Measurements from ENCODE around the gene CFL1.

CFL1 gene

DNA sequence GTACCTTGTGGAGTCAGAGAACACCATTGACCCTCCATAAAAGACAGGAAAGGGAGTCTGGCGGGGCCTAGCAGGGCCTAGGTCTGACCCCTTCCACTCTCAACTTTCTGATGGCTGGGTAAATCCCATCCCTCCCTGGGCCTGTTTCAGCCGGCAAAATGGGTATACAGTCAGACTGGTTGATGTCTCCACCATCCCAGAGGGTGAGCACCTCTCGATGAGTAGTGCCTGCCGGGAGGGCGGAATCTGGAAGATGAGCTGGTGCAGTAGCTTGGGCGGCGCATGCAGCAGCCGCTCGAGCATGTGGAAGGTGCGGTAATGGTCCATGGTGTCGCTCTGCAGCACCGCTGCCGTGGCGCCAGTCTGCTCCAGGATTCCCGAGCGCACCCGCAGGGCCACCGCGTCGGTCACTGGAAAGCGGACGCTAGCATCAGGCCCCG, 29.8 kb upstream of the CFL1 start:
- no peak for DNase-seq

DNA sequence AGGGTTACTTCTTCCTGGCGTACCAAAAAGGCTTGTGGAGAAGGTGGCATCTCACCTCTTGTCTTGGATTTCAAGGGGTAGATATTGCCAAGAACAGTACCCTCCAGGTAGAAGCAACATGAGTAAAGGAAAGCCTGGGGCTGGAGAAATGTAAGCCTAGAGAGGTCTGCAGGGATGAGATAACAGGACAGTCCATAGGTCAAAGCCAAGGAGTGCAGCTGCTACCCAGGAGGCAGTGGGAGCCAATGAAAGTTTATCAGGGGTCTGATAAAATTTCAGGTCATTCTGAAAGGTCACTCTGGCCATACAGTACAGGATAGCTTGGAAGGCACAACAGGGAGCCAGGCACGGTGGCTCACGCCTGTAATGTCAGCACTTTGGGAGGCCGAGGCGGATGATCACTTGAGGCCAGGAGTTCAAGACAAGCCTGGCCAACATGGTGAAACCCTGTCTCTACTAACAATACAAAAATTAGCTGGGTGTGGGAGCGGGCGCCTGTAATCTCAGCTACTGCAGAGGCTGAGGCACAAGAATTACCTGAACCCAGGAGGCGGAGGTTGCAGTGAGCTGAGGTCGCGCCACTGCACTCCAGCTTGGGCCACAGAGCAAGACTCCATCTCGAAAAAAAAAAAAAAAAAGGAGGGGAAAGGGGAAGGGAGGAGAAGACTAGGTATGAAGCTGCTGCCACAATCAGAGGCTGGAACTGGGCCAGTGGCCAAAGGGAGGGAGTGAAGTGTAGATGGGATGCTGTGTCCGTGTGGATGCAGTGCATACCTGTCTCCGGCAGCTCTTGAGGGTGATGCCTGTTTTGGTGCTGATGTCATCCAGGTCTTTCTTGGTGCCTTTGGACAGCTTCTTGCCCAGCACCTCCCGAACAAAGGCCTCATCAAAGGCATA, 29.1 kb upstream of the CFL1 start:
- no peak for DNase-seq

DNA sequence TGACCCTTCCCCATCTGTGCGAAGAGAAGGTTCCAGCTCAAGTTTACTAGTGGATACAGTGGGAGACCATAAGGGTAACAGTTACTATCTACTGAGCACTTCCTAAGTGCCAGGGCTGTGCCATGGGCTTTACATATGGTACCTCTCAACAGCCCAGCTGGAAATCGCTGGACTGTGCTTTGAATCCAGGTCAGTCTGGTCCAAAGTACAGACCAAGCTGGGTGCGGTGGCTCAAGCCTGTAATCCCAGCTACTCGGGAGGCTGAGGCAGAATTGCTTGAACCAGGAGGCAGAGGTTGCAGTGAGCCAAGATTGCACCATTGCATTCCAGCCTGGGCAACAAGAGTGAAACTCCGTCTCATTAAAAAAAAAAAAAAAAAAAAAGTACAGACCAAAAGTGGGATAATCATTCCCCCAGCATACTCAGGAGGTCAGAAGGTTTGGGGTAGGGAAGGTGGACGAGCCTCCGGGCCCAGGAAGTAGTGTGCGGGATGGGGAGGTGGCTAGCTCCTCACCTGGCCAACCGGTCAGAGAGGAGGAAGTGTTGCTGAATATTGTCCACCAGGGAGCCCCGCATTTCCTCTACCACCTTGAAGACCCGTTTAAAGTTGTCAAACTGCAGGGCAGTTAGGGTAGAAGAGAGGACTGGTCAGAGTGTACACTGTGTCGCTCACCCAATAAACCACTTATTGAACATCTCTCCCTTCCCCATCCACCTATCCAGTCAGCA, 28.0 kb upstream of the CFL1 start:
- no peak for DNase-seq

DNA sequence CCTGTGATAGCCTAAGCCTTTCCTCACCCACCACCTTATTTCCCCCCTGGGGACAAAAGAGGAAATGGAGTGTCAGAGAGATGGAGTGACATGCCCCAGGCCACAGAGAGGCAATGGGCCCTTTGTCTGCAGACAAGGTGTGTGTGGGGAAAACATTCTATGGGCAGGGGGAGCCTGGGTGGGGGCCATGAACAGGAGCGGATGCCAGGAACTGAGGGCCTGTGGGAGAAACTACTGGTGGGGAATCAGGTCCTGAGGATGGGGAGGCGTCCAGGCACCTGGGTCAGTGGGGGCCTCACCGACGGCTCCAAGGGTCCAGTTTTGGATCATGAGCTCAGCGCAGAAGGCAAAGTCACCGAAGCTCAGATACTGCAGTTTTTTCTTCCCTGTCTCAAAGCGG, 27.3 kb upstream of the CFL1 start:
- no peak for DNase-seq

DNA sequence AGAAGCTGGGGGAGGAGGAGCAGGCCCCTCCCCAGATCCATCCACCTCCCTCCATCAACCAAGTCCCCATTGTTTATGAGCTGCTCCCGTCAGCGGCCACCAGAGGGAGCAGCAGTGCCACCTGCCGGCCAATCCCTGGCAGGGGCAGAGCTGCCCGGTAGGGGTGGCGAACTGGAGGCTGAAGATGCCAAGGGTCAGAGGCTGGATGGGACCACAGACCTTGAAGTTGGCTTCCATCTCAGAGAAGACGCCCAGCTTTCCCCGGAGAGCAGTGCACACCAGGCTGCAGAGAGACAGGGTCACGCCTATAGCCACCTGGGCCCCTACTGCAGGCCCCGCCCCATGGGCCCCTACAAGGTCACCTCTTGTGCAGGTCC, 26.7 kb upstream of the CFL1 start:
- peak; percentile 79 for DNase-seq

DNA sequence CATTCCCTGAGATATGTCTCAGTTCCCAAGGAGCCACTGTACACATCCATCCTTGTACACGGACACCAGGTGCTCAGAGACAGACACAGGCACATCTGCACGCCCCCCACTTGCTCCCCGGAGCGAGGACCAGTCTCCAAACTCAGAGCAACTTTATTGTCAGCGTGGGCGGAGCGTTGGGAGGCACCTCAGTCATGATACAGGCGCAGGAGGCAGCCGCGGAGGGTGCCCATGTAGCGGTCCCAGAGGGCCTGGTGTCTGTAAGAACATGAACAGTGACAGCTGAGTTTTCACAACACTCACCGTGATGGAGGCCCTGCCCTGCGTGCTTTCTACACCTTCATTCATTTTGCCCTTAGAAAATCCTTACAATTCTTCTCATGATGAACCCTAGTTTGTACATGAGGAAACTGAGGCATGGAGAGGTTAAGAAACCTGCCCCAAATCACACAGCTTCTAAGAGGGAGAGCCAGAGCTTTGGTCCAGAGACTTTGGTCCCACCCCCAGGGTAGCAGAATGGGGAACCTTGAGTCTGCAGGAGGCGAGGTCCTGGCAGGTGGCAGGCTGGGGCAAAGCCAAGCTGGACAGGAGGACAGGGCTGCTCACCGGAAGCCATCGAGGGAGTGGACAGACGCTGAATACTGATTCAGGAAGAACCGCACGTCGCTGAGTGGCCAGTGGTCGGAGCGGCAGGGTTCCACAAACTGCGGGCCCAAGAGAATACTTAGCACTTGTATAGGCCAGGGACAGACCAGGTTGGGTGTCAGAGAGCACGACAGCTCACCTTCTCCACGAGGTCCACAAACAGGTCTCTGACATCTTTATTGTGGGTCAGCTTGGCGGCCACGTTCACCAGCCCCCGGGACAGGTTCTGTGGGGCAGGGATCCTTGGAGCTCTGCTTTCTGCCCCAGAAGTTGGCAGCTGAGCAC, 26.1 kb upstream of the CFL1 start:
- DNase-seq, result no peak

DNA sequence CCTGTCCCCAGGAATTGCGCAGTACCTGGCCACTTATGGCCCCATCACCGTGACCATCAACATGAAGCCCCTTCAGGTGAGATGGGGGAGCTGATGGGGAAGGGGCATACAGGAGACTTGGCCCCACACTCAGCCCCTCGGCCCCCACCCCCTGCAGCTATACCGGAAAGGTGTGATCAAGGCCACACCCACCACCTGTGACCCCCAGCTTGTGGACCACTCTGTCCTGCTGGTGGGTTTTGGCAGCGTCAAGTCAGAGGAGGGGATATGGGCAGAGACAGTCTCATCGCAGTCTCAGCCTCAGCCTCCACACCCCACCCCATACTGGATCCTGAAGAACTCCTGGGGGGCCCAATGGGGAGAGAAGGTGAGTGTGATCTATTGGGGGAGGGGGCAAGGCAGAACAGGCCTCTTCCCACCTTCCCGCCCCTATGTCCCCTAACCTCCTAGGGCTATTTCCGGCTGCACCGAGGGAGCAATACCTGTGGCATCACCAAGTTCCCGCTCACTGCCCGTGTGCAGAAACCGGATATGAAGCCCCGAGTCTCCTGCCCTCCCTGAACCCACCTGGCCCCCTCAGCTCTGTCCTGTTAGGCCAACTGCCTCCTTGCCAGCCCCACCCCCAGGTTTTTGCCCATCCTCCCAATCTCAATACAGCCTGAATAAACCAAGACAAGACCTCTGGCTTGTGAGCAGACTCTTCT, 25.2 kb upstream of the CFL1 start:
- DNase-seq, result no peak

DNA sequence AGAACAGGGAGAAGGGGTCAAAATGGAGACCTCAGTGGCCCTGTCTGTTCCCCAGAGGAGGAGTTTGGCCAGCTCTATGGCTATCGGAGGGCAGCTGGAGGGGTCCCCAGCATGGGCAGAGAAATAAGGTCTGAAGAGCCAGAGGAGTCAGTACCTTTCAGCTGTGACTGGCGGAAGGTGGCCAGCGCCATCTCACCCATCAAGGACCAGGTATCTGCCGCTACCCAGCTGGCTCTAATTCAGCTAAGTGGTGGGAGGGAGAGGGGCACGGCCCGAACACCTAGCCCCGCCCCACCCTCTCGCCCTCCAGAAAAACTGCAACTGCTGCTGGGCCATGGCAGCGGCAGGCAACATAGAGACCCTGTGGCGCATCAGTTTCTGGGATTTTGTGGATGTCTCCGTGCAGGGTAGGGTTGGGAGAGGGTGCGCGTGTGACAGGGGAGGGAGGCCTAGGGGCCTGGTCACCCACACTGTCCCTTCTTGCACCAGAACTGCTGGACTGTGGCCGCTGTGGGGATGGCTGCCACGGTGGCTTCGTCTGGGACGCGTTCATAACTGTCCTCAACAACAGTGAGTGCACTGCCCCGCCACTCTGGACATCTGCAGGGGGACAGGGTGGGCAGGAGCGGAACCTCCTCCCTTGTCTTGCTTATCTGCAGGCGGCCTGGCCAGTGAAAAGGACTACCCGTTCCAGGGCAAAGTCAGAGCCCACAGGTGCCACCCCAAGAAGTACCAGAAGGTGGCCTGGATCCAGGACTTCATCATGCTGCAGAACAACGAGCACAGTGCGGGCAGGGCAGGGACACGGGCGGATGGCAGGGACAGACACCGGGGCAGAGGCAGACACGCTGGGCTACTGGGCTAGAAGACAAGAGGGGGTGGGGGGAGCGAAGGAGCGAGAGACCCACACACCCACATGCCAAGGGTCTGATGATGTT, 24.4 kb upstream of the CFL1 start:
- no peak for DNase-seq

DNA sequence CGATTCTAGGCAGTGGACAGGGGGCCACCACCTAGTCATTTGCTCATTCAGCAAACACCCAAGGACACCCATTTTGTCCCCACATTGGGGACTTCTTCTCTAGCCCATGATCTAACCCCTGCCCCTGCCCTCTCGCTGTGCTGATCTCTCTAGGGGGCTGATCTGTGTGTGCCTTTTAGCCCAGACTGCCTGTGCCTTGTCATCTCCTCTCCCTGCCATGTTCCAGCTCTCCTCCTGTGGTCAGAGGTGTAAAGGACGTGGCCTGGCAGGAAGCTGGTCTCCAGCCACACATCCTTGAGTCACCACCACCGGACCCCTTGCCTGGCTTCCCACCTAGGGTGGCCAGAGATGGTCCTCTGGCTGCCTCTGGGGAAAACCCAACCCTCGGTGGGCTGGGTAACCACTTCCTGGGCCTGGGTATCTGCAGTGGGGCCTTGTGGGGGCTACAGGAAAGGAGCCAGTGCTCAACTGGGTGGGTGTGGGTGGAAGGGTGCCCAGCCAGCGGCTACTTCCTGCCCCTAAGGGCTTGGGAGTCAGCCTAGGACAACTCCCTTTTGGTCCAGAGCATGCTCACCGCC, 23.0 kb upstream of the CFL1 start:
- no peak for DNase-seq

DNA sequence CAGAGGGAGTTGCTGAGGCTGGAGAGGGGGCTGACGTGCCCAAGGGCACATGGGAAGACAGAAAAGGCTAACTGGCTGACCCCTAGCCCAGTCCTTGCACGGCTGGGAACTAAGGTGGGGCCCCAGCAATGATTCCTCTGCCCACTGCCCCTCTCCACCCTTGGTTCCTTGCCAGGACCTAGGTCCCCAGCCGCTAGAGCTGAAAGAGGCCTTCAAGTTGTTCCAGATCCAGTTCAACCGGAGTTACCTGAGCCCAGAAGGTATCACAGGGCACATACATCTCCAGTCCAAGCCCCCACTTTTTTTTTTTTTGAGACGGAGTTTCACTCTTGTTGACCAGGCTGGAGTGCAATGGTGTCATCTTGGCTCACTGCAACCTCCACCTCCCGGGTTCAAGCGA, 22.0 kb upstream of the CFL1 start:
- no peak for DNase-seq

DNA sequence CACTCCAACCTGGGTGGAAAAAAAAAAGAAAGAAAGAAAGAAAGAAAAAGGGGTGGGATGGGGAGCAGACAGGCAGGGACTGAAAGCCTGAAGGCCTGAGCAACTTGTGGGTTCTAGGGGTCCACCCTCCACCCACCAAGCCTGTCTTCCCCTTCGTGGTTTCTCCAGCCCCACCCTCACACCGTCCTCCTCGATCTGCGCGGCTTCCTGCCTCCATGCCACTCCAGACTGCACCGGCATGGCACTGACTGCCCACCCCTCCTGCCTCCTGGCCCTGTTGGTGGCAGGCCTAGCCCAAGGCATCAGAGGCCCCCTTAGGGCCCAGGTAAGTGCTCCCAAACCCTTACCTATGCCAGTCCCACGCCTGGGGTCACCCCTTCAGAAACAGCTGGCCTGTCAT, 21.6 kb upstream of the CFL1 start, which contains the start of gene CTSW:
TSS of gene CTSW (plus strand) at position 221 of the 400 bp plus-strand sequence. CDS start at position 239, 18 bp downstream.
- DNase-seq, result peak; percentile 26

DNA sequence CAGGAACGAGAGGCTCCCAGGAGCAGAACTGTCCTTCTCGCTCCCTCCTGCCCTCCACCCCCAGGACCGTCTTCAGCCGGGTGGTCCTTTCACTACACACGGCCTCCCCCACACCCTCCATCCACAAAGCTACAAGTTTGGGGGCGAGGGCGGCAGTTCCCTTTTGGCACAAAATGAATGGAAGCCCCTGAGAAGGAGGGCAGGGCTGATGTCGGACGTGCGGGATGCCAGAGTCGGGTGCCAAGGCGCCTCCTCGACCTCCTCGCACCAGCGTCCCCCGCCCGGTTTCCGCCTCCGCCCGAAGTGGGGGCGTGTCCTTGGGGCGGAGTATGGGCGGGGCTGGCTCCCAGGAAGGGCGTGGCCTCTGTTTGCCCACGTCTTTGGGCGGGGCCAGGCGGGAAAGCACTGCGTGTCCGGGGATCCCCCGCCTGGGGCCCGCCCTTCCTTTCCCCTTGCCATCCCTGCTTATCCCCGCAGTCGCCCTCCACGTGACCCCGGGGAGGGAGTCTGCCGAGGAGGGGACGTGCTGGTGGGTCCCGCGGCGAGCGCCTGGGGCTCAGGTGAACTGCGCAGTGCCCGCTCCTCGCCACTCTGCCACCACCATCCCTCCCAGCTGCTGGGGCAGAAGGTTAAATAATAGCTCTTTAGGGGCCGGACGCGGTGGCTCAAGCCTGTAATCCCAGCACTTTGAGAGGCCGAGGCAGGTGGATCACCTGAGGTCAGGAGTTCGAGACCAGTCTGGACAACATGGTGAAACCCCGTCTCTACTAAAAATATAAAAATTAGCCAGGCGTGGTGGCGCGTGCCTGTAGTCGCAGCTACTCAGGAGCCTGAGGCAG, 15.6 kb upstream of the CFL1 start:
- DNase-seq, result peak; percentile 93

DNA sequence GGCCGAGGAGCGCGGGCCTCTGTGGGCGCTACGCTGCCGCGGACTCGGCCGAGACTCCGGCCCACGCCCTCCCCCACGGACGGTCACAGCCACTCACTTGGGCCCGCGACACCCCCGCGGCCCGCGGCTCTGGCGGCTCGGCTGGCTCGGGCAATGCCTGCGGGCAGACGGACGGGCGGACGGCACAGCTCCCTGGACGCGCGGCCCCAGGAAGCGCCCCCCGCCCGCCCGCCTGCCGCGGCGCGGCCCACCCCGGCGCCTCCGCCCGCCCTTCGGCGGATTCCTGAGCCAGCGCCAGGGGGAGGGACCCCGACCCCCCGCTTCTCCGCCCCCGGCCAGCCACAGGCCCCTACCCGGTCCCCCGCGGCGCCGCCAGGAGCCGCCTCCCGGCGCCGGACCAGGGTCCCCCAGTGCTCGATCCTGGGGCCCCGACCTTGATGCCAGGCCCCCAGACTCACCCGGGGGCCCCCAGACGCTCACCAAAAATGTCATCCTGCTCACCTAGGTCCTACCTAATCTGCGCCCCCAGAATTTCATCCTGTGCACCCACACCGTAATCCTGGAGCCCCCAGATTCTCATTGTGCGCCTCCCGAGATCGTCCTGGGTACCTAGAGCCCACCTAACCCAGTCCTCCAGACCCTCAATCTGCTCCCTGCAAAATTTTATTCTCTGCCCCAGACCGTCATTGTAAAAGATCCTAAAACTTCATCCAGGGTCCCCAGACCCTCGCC, 14.8 kb upstream of the CFL1 start, which contains the start of gene EFEMP2:
TSS of gene EFEMP2 (minus strand) at position 215 of the 732 bp plus-strand sequence. CDS start 446 bp downstream, outside the sequence.
- peak; percentile 14 for DNase-seq

DNA sequence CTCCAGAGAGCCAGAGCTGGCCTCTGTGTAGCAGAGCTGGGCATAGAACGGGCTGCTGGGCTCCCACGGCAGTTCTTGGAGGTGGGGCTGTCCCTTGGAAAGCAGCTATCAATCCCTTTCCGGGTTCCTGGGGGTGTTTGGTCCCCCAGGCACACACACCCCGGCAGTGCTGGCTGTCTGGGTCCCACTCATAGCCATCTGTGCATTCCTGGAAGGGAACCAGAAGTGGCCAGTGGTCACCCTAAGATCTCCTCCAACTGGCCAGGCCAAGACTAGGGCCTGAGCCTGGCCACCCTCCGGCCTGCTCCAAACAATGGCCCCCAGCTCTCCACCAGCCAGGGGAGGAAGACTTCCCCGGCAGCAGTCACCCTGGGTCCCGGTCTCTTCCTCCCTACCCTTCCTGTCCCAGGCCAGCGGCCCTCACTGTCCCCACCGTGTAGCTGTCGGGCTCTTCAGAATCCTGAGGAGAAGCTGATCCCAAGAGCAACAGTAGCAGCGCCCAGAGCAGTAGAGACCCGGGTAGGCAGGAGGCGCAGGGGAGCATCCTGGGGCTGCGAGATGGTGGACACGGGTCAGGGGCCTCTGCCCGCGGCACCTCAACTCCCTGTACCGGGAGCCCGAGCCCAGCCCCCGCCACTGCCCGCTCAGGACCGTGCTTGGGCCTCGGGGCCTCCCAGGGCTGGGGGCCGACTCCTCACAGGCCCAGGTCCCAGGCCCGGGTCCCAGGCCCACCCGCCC, 14.0 kb upstream of the CFL1 start:
- DNase-seq, result no peak

DNA sequence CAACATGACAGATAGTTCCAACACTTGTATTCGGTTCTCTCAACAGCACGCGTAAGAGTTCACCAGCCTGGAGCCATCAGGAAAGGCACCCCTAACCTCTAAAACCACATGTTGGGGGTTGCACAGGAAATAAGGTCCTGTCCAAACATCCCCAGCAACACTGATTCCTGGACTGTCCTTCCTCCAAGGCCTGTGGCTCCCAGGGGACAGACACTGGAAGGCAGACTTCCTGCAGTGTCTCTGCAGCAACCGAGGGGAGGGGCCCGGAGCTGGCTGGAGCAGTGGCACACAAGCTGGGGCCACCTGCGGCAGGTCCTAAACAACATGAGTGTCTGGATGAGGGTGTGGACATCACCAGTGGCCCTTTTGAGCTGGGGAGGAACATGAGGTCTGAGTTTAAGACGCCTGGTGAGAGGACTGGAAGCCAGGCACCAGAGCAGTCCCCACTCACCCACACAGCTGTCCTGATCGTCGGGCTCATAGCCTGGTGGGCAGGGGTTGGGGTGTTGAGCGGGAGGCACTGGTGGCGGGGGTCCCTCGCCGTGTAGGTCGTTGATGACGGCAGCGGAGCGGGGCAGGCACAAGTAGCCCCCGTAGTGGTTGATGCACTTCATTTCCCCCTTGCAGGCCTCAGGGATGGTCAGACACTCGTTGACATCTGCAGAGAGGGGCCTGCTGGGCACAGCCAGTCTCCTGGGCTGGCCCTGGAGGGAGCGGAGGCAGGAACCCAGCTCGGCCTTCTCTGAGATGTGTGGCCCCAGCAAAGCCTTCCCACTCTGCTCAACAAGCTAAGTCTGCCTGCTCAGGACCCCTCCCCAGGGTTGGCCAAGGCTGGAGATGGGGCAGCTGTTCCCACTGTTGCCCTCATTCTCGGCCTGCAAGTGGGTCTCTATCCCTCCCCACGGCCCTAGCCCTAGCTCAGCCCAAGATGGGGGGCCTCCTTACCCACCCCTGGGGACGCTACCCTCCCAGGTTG, 13.0 kb upstream of the CFL1 start:
- no peak for DNase-seq

DNA sequence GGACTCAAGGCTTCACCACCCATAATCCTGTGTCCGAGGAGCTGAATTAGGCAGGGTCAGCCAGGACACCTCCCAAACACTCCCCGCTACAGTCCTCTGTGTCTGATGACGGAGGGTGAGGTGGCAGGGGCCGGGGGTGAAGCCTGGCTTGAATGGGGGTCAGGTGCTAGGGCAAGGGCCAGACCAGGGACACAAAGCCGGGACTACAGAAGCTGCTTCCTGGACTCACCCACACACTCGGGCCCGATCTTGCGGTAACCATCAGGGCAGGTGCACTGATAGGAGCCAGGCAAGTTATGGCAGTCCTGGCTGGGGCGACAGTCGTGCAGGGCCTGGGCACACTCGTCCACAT, 12.3 kb upstream of the CFL1 start:
- DNase-seq, result no peak
